Measurements from ENCODE around the gene ASNSD1. TPM values are rescaled to one million over a fixed set of nuclear protein-coding genes. Genes with fewer than 3 reads are reported as not detected.
"Not testable (repeated sequence)": the region's sequence is repeated elsewhere in the genome, so short reads cannot be mapped to it uniquely, and the experiment has no call there.

Gene ASNSD1
- total RNA-seq, 3 donors from 2014 or later (not counting 1 experiment from before 2014, with no cell fraction given), result 17.5 to 30.4 (median 30.3) TPM

DNA sequence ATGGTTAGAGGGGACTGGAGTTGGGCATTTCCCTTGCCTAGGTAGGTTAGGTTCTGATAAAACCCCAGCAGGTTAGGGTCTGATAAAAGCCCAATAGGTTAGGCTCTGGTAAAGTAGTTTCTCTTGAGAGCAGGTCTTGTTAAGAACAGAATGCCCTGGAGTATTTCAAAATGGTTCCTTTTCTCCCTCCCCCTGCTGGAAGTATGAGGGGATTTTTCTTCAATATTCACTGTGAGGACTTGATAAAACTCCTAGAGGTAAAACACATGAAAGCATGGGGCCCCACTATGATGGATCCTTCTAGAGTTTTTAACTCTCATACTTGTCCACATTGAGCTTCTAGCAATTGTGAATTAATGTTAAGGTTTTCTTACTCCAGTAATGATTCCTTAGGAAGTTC is 40.8 kb downstream of the ASNSD1 start:
- DNase-seq (peak in 1 of 2 donors; percentile 6), ATAC-seq (no peak)
- Mint-ChIP-seq H3K9me3 (no peaks in the 10 kb centered on the region), H3K4me3 (no peak overlapping the region), H3K27ac (no peak overlapping the region), H3K36me3 (no peaks in the 10 kb centered on the region), H3K27me3 (ENCODE audit: low read depth in 2 of 2) (no peaks in the 10 kb centered on the region), H3K4me1 (peaks cover 0 to 11% of the 10 kb centered on the region in 2 donors)
- TF ChIP-seq, protein P1, sequence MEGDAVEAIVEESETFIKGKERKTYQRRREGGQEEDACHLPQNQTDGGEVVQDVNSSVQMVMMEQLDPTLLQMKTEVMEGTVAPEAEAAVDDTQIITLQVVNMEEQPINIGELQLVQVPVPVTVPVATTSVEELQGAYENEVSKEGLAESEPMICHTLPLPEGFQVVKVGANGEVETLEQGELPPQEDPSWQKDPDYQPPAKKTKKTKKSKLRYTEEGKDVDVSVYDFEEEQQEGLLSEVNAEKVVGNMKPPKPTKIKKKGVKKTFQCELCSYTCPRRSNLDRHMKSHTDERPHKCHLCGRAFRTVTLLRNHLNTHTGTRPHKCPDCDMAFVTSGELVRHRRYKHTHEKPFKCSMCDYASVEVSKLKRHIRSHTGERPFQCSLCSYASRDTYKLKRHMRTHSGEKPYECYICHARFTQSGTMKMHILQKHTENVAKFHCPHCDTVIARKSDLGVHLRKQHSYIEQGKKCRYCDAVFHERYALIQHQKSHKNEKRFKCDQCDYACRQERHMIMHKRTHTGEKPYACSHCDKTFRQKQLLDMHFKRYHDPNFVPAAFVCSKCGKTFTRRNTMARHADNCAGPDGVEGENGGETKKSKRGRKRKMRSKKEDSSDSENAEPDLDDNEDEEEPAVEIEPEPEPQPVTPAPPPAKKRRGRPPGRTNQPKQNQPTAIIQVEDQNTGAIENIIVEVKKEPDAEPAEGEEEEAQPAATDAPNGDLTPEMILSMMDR (IDR thresholded peaks at IDR 0.05), result no peak
- Histone ChIP-seq H3K36me3 (ENCODE audit: control insufficient read depth, insufficient read depth, low read length) (peaks cover 6% of the 10 kb centered on the region), H3K9me3 (ENCODE audit: control insufficient read depth, insufficient read depth, low read length) (no peaks in the 10 kb centered on the region), H3K4me3 (ENCODE audit: low read length) (no peak overlapping the region), H3K27ac (ENCODE audit: low read length) (no peak overlapping the region), H3K27me3 (ENCODE audit: control insufficient read depth, insufficient read depth, low read length) (no peaks in the 10 kb centered on the region), H3K4me1 (ENCODE audit: control insufficient read depth, insufficient read depth, low read length) (no peaks in the 10 kb centered on the region)
- intact Hi-C loops (cut with micrococcal nuclease), result no loop called here

DNA sequence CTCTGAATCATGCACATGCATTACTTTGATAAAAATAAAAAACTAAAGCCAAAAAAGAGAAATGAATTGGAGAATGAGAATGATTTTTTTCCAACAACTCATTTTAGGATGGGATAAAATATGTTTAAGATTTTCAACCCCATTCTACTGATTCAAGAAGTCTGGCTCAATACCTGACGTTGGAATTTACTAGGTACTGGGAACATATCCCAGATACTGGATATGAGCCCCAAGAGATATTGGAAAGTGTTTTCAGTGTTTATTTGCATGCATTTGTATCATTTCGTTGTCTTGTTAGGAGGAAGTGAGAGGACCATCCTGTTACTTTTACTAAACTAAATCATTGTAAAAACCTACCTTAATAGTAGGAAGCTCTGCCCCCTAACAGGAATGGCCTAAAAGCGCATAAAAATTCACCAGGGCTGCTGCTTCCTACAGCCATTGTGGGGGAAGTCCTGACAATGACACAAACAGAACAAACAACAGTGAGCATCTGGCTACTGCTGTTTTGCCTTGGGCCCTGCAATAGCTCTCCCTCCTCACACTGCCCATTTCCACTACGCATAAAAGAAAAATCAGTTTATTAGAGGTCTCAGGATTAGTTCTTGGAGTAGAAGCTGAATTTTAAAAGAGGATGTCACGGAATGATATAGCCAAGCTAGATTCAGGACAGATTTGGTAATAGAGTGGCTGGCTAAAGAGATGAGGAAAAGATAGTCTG is 48.4 kb downstream of the ASNSD1 start:
- H3K27ac ChIP-seq (ENCODE audit: low read length), result no peak overlapping the region
- H3K36me3 ChIP-seq (ENCODE audit: control insufficient read depth, insufficient read depth, low read length), result peaks cover 9% of the 10 kb centered on the region
- 92% methylated on average over 4 of the region's 5 CpGs for WGBS (ENCODE audit: insufficient coverage)
- H3K9me3 Mint-ChIP-seq, result peaks cover 0 to 5% of the 10 kb centered on the region in 2 donors
- no peak overlapping the region for H3K4me3 ChIP-seq (ENCODE audit: low read length)
- no peaks in the 10 kb centered on the region for H3K4me1 ChIP-seq (ENCODE audit: control insufficient read depth, insufficient read depth, low read length)
- TF ChIP-seq, protein P1 (IDR thresholded peaks at IDR 0.05), result no peak
- H3K4me3 Mint-ChIP-seq, result no peak overlapping the region
- no peaks in the 10 kb centered on the region for H3K9me3 ChIP-seq (ENCODE audit: control insufficient read depth, insufficient read depth, low read length)
- no peak for ATAC-seq
- intact Hi-C loops (cut with micrococcal nuclease), result no loop called here
- no peaks in the 10 kb centered on the region for H3K4me1 Mint-ChIP-seq
- peaks cover 7% of the 10 kb centered on the region for H3K36me3 Mint-ChIP-seq
- DNase-seq, result no peak
- H3K27ac Mint-ChIP-seq, result no peak overlapping the region
- no peaks in the 10 kb centered on the region for H3K27me3 Mint-ChIP-seq (ENCODE audit: low read depth in 2 of 2)
- no peaks in the 10 kb centered on the region for H3K27me3 ChIP-seq (ENCODE audit: control insufficient read depth, insufficient read depth, low read length)

DNA sequence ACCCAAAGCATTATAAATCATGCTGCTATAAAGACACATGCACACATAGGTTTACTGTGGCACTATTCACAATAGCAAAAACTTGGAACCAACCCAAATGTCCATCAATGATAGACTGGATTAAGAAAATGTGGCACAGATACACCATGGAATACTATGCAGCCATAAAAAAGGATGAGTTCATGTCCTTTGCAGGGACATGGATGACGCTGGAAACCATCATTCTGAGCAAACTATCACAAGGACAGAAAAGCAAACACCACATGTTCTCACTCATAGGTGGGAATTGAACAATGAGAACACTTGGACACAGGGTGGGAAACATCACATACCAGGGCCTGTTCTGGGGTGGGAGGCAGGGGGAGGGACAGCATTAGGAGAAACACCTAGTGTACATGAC is 56.3 kb downstream of the ASNSD1 start:
- peaks cover 3 to 13% of the 10 kb centered on the region in 2 donors for H3K9me3 Mint-ChIP-seq
- H3K27ac Mint-ChIP-seq; H3K27me3 ChIP-seq (ENCODE audit: control insufficient read depth, insufficient read depth, low read length); H3K27me3 Mint-ChIP-seq (ENCODE audit: low read depth in 2 of 2); H3K27ac ChIP-seq (ENCODE audit: low read length); H3K36me3 ChIP-seq (ENCODE audit: control insufficient read depth, insufficient read depth, low read length); DNase-seq; H3K4me3 Mint-ChIP-seq; H3K9me3 ChIP-seq (ENCODE audit: control insufficient read depth, insufficient read depth, low read length); H3K4me3 ChIP-seq (ENCODE audit: low read length); H3K36me3 Mint-ChIP-seq; ATAC-seq; H3K4me1 Mint-ChIP-seq; intact Hi-C loops (cut with micrococcal nuclease); H3K4me1 ChIP-seq (ENCODE audit: control insufficient read depth, insufficient read depth, low read length): not testable (repeated sequence)
- WGBS (ENCODE audit: insufficient coverage), result 100% methylated on average over 1 of the region's 1 CpG

DNA sequence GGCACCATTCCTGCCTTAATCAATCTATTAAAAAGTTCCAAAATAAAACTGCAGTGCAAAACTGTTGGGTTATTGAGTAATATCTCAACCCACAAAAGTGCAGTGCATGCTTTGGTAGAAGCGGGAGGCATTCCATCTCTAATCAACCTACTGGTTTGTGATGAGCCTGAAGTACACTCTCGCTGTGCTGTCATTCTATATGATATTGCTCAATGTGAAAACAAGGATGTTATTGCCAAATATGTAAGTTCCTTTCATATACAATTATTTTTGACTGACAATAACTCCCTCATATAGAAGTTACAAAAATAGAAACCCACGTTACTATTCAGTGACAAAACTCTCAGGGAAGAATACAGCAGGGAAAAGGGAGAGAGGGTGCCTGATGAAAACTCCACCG is 58.3 kb downstream of the ASNSD1 start:
- DNase-seq (no peak), ATAC-seq (no peak)
- H3K4me1 Mint-ChIP-seq, result no peaks in the 10 kb centered on the region
- no peaks in the 10 kb centered on the region for H3K36me3 ChIP-seq (ENCODE audit: control insufficient read depth, insufficient read depth, low read length)
- no peaks in the 10 kb centered on the region for H3K27me3 Mint-ChIP-seq (ENCODE audit: low read depth in 2 of 2)
- no peaks in the 10 kb centered on the region for H3K9me3 ChIP-seq (ENCODE audit: control insufficient read depth, insufficient read depth, low read length)
- H3K36me3 Mint-ChIP-seq, result no peaks in the 10 kb centered on the region
- no peak overlapping the region for H3K4me3 ChIP-seq (ENCODE audit: low read length)
- no peaks in the 10 kb centered on the region for H3K4me1 ChIP-seq (ENCODE audit: control insufficient read depth, insufficient read depth, low read length)
- H3K27ac ChIP-seq (ENCODE audit: low read length), result no peak overlapping the region
- no peak overlapping the region for H3K27ac Mint-ChIP-seq
- TF ChIP-seq, protein P1 (IDR thresholded peaks at IDR 0.05), result no peak
- no peaks in the 10 kb centered on the region for H3K27me3 ChIP-seq (ENCODE audit: control insufficient read depth, insufficient read depth, low read length)
- peaks cover 3 to 8% of the 10 kb centered on the region in 2 donors for H3K9me3 Mint-ChIP-seq
- intact Hi-C loops (cut with micrococcal nuclease), result no loop called here
- H3K4me3 Mint-ChIP-seq, result no peak overlapping the region
- WGBS (ENCODE audit: insufficient coverage), result 98% methylated on average over 2 of the region's 4 CpGs

Other genes with a start within 250 kb of the ASNSD1 start
- 10 to 100 TPM; 31.4 to 38.5 (median 32.3) TPM for gene WDR75, start 220.0 kb upstream of the ASNSD1 start, total RNA-seq
- gene SLC40A1, start 80.7 kb upstream of the ASNSD1 start, total RNA-seq, result 1 to 10 TPM; 1.8 to 5.2 (median 4.4) TPM
- gene ANKAR, start 13.2 kb downstream of the ASNSD1 start, total RNA-seq, result 10 to 100 TPM; 12.9 to 18.0 (median 17.4) TPM
- gene OSGEPL1, start 101.3 kb downstream of the ASNSD1 start, total RNA-seq, result 10 to 100 TPM in 1 of 3 donors, 1 to 10 TPM in 2; 5.6 to 10.2 (median 8.5) TPM
- 100 to 1,000 TPM in 2 of 3 donors, 10 to 100 TPM in 1; 83.1 to 103 (median 101) TPM for gene ORMDL1, start 122.9 kb downstream of the ASNSD1 start, total RNA-seq
- 10 to 100 TPM; 28.9 to 32.3 (median 29.1) TPM for gene PMS1, start 123.0 kb downstream of the ASNSD1 start, total RNA-seq

Data from natural killer cell (primary cell).